CD4-positive, alpha-beta T cell treated with Interleukin-6 for 4 hours (primary cell): ENCODE measurements around the gene GHRH.

Experiments used
- DNase-seq: peaks from one replicate; pipeline ENCODE4 v3.0.0-alpha.2; 2020; ENCODE audit warnings: mixed read lengths

The GHRH gene

GRCh38 chr20:37235065-37235464 lies 26.5 kb downstream of the GHRH start:
- no peak for DNase-seq

DNA sequence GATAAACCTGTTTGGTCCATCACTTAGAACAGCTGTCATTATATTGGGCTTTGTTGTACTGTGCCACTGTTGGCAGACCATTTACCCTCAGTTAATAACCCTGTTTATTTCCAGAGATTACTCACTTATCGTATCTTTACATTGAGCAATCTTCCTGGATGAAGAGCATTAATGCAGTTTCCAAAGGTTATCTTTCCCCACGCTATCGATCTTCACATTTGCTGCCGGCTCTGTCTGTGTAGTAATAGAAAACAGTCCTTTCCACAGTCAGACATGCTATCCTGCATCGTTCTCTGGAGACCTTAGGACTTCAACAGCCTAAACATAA lies 27.4 kb downstream of the GHRH start:
- no peak for DNase-seq

GRCh38 chr20:37233548-37234253 lies 27.9 kb downstream of the GHRH start:
- no peak for DNase-seq

GRCh38 chr20:37231947-37232630 lies 29.5 kb downstream of the GHRH start:
- no peak for DNase-seq

DNA sequence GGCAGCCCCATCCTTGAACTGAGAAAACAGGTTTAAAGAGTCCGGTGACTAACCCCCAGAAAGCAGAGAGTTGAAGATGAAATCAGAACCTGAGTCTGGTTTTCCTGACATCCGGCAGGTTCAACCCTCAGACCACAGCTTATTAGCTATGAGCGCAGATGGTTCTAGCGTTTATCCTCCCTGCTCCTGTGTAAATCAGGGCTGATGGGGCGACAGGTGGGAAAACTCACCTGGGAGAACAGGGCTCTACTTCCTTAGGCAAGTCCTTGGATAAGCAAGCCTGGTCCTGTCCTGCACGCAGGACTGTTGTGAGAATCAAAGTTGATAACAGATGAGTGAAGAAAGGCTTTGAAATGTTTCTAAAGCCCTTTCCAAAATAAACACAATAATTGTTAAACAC lies 31.4 kb downstream of the GHRH start:
- no peak for DNase-seq

DNA sequence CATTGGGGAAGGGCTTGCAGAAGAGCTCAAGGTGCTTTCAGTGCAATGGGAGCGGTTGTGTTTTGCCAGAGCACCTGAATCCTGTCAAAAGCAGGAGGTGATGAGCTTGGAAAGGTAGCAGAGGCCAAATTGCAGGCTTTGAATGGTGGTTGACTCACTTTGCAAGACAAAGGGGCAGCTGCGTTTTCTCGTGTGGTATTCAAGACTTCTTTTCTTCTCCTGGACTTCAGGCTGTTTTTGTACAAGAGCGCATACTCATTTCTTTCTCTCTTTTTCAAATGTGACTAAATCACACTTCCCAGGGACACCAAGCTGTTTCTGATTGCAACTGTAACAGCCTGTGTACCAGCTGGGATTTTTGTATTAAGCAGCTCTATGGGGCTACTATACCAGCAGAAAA lies 32.3 kb downstream of the GHRH start:
- DNase-seq: no peak

DNA sequence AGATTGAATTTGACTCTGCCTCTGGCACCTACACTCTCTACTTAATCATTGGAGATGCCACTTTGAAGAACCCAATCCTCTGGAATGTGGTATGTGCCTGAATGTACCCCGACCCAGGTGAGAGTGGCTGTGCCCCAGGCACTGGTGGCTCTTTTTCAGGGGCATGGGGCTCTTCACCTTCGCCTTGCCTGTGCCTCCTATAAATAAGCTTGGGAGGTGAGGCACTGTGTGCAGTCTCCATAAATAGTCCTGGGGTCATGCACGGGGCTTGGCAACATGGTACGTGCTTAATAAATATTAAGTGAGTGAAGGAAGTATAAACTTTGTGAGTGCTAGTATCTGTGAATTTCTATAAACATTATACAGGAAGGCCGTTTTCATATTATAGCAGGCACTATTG lies 33.0 kb downstream of the GHRH start:
- DNase-seq: no peak

DNA sequence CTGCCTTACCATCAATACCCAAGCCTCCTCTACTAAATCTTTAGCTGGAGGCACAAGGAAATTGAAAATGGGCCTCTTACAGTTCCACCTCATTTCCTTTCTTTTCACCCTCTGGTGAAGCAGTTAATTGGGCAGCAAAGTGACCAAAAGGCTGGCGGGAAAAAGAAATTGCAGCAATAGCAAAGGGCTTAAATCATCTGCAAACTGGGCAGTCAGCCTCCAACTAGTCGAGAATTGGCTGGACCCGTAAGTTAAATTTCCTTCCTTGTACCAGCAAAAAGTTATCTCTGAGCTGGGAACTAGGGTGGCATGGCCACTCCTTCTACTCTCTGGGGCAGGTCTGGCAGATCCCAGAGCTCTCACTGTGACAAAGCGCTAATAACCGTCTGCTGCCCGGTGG lies 33.5 kb downstream of the GHRH start:
- no peak for DNase-seq

- DNase-seq: no peak
These were observed 34.7 kb downstream of the GHRH start for GRCh38 chr20:37226889-37227288.

DNA sequence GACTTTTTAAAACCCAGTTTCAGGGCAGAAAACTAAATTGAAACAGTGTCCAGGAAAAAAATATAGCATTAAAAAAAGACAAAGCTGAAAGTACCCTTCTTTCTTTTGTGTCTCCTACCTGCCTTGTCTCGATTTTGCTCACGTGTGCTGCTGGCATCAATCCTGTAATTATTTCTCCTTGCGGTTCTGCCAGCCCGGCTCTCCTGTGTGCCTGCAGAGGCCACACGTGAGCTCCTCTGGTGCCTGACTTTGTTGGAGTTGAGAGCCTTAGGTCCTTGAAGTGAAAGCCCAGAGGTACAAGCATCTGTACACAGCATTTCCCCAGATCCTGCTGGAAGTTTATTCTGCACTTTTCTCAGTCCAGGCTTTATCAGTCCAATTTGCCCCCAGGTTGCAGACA lies 36.5 kb downstream of the GHRH start:
- no peak for DNase-seq

GRCh38 chr20:37223053-37223452 lies 38.6 kb downstream of the GHRH start:
- DNase-seq: no peak

GRCh38 chr20:37222086-37222485 lies 39.5 kb downstream of the GHRH start:
- DNase-seq: no peak

DNA sequence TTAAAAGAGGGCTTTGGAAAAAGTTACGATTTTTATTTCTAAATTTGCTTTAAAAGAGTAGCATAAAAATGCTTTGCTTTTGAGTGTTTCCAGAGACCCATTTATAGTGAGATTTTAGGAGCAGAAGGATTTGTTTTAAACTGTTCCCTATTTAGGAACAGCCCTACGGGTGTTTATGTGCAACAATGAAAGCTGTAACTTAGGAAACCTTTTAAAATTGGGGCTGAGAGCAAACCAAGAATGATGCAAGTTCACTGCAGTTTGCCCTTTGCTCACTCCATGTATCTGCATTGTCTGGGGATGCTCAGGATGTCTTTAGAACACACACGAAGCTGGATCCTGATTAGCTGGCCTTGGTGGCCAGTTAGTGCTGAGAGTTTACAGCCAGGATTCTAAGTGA lies 40.9 kb downstream of the GHRH start:
- no peak for DNase-seq

GRCh38 chr20:37219751-37220668 lies 41.6 kb downstream of the GHRH start:
- no peak for DNase-seq

GRCh38 chr20:37218976-37219375 lies 42.6 kb downstream of the GHRH start:
- DNase-seq: no peak

- no peak for DNase-seq
These were observed 43.2 kb downstream of the GHRH start for GRCh38 chr20:37218441-37218840.

GRCh38 chr20:37209661-37210314 lies 51.8 kb downstream of the GHRH start:
- DNase-seq: no peak

- no peak for DNase-seq
These were observed 52.4 kb downstream of the GHRH start for GRCh38 chr20:37209193-37209592.

DNA sequence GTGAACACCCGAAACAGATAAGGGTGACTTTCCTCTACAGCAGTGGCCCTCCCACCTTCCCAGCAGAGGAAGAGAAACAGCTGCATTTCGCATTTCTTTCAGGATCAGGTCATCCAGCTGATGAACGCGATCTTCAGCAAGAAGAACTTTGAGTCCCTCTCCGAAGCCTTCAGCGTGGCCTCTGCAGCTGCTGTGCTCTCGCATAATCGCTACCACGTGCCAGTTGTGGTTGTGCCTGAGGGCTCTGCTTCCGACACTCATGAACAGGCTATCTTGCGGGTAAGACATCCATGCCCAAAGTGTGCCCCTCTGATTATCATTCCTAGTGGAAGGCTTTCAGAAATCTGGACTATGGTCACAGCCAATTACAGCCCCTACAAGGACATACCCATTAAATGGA lies 54.4 kb downstream of the GHRH start:
- DNase-seq: no peak

DNA sequence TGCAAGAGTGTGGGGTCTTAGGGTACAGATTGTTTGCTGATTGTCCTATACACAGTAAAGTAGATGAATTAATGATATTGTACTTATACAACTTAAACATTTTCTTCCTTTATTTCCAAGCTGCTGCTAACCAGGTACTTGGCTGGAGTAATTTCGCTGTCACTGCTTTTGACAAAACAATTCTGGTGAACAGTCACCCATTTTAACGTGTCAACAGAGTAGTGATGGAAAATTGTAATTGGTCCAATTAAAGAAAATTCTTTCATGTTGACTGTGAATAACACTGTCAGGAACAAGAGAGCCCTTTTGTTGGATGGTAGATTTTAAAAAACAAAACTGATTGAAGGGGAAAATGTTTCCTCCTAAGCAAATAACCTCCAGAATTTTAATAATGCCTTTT lies 55.8 kb downstream of the GHRH start:
- no peak for DNase-seq

DNA sequence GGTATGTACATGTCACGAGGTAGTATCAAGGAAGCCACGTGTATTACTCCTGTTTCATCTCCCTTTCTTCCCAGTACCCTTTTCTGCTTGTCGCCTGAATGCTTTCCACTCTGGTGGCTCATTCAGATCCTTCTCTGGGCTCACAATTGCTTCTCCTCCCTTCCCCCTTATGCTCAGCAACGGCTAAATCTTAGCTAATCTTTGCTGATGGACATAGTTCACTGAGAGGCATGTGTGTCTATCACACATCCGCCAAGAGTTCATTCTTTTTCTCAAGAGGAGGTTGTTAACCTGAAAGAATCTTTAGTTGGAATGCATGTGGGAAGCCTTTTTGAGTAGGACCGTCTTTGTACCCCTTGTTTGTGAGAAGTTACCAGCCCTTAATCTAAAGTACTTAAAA lies 56.5 kb downstream of the GHRH start:
- DNase-seq: no peak

- DNase-seq: no peak
These were observed 57.6 kb downstream of the GHRH start for GRCh38 chr20:37204056-37204455.

- peak; percentile 32 for DNase-seq
These were observed 59.2 kb downstream of the GHRH start for GRCh38 chr20:37202267-37202943.
